WTC11 (cell line): ENCODE measurements around the gene MEGF8. TPM values are rescaled to one million over a fixed set of nuclear protein-coding genes. Genes with fewer than 3 reads are reported as not detected.
A peak's percentile ranks its signal among the peaks of the same experiment; 100 is the strongest.

Experiments
- ATAC-seq: fragments of 200-7000 bp; cut with Tn5 transposase; 2 replicates; pipeline ENCODE4 v1.10.0; 2021; ENCODE audit warnings: mild to moderate bottlenecking, moderate library complexity
- CTCF ChIA-PET: fragments of 300-600 bp; sonication (Branson Sonifier 250); formaldehyde crosslinking; loops from one replicate; lab custom pipeline; 2021; ENCODE audit warnings: antibody characterized with exemption; lab: Charles Lee
- POLR2A ChIA-PET: fragments of 350-600 bp; sonication (Branson Sonifier 250); formaldehyde crosslinking; loops from one replicate; lab custom pipeline; 2021; ENCODE audit warnings: antibody characterized with exemption; lab: Charles Lee
- DNase-seq: peaks from one replicate; pipeline ENCODE4 v3.0.0; 2021; ENCODE audit warnings: low spot score
- H3K27ac Mint-ChIP-seq: 2 replicates; pipeline ENCODE4 v1.8.0; 2021; ENCODE audit warnings: mixed read lengths
- H3K27me3 Mint-ChIP-seq: 2 replicates; pipeline ENCODE4 v1.8.0; 2021; ENCODE audit warnings: low read depth, mild to moderate bottlenecking, moderate library complexity, mixed read lengths
- H3K36me3 Mint-ChIP-seq: 2 replicates; pipeline ENCODE4 v1.8.0; 2021; ENCODE audit warnings: mixed read lengths
- H3K4me1 Mint-ChIP-seq: 2 replicates; pipeline ENCODE4 v1.8.0; 2022; ENCODE audit warnings: mixed read lengths
- H3K4me3 Mint-ChIP-seq: 2 replicates; pipeline ENCODE4 v1.8.0; 2021; ENCODE audit warnings: mild to moderate bottlenecking, moderate library complexity, mixed read lengths
- H3K9me3 Mint-ChIP-seq: 2 replicates; pipeline ENCODE4 v1.8.0; 2021; ENCODE audit warnings: mixed read lengths
- CREB1 ChIP-seq: sonication (generic); formaldehyde crosslinking; IDR thresholded peaks from 2 replicates; pipeline ENCODE4 v1.8.0; 2023; ENCODE audit warnings: mild to moderate bottlenecking, missing genetic modification reagents
- E2F4 ChIP-seq: sonication (generic); formaldehyde crosslinking; IDR thresholded peaks from 2 replicates; pipeline ENCODE4 v1.8.1; 2022; ENCODE audit warnings: low read depth, mild to moderate bottlenecking, moderate library complexity, missing genetic modification reagents, borderline replicate concordance
- ERG ChIP-seq: fragments of 250-450 bp; sonication (Bioruptor Pico); IDR thresholded peaks from 2 replicates; pipeline ENCODE4 v1.8.0; 2021; ENCODE audit warnings: mild to moderate bottlenecking
- JUN ChIP-seq: sonication (generic); formaldehyde crosslinking; IDR thresholded peaks from 2 replicates; pipeline ENCODE4 v1.8.0; 2023; ENCODE audit warnings: mild to moderate bottlenecking, missing genetic modification reagents
- KAT7 ChIP-seq: sonication (generic); formaldehyde crosslinking; IDR thresholded peaks from 2 replicates; pipeline ENCODE4 v1.8.1; 2023; ENCODE audit warnings: missing genetic modification reagents, mild to moderate bottlenecking, borderline replicate concordance
- NFE2L1 ChIP-seq: sonication (generic); formaldehyde crosslinking; IDR thresholded peaks from 2 replicates; pipeline ENCODE4 v1.8.1; 2023; ENCODE audit warnings: missing genetic modification reagents
- ZNF263 ChIP-seq: sonication (generic); formaldehyde crosslinking; IDR thresholded peaks from 2 replicates; pipeline ENCODE4 v1.8.1; 2022; ENCODE audit warnings: low read depth, mild to moderate bottlenecking, moderate library complexity, missing genetic modification reagents
- ZNF281 ChIP-seq: sonication (generic); formaldehyde crosslinking; IDR thresholded peaks from 2 replicates; pipeline ENCODE4 v1.8.0; 2023; ENCODE audit warnings: mild to moderate bottlenecking, missing genetic modification reagents
- ZNF317 ChIP-seq: sonication (generic); formaldehyde crosslinking; IDR thresholded peaks from 2 replicates; pipeline ENCODE4 v1.8.1; 2023; ENCODE audit warnings: low read depth, mild to moderate bottlenecking, moderate library complexity, missing genetic modification reagents, borderline replicate concordance
- total RNA-seq: library from RNA; stranded (reverse); gene quantifications from 3 replicates; pipeline ENCODE4 v1.2.3, GENCODE V29; 2021
- TF ChIP-seq, protein P1 (sequence below): sonication (generic); formaldehyde crosslinking; conservative IDR thresholded peaks from 2 replicates; pipeline ENCODE4 v1.8.1; 2023; ENCODE audit warnings: mild to moderate bottlenecking, low read depth, missing genetic modification reagents, moderate library complexity
- TF ChIP-seq, protein P2 (sequence below): sonication (generic); formaldehyde crosslinking; IDR thresholded peaks from 2 replicates; pipeline ENCODE4 v1.8.1; 2022; ENCODE audit warnings: mild to moderate bottlenecking, missing genetic modification reagents, moderate library complexity, borderline replicate concordance

The MEGF8 gene
- total RNA-seq, 1 experiment from 2014 or later = 42.1 TPM

DNA sequence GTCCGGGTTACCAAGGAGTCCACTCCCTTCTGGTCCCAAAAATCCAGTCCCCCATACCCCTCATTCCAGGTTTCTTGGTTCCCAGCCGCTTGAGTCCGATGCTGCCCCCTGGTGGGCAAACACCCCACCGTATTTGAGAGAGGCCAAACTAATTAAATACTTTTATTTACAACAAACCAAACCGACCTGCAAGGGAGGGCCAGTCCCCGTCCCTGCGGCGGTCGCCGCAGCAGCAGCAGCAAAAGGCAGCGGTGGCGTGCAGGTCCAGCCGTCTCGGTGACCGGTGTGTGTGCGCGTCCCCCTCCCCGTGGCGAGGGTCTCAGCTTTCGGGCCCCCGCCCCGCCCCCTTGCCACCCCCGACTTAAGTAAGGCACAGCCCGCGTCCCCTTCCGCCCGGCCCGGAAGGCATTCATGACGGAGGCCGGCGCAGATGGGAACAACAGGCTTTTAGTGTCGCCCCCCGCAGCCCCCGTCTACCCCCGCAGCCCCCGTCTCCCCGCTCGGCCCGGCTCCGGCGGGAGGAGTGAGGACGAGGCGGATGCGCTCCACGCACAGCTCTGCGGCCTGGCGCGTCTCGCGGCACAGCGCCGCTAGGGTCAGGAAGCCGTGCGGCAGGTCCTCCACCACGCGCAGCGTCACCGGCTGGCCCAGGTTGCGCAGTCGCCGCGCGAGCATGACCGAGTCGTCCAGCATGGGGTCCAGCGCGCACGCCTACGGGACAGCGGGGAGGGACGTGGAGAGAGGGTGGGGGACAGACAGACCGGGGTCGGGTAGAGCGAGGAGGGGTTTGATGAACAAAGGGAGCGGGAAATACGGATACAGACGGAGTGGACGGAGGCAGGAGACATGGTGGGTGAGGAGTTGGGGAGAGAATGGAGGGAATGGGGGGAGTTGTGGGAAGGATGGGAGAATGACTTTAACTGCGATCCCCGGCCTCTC lies 76.2 kb downstream of the MEGF8 start (continued):
- TF ChIP-seq E2F4 (no peak), KAT7 (CRISPR knock-in tag) (no peak), ZNF281 (CRISPR knock-in tag) (no peak)
- TF ChIP-seq, protein P1, sequence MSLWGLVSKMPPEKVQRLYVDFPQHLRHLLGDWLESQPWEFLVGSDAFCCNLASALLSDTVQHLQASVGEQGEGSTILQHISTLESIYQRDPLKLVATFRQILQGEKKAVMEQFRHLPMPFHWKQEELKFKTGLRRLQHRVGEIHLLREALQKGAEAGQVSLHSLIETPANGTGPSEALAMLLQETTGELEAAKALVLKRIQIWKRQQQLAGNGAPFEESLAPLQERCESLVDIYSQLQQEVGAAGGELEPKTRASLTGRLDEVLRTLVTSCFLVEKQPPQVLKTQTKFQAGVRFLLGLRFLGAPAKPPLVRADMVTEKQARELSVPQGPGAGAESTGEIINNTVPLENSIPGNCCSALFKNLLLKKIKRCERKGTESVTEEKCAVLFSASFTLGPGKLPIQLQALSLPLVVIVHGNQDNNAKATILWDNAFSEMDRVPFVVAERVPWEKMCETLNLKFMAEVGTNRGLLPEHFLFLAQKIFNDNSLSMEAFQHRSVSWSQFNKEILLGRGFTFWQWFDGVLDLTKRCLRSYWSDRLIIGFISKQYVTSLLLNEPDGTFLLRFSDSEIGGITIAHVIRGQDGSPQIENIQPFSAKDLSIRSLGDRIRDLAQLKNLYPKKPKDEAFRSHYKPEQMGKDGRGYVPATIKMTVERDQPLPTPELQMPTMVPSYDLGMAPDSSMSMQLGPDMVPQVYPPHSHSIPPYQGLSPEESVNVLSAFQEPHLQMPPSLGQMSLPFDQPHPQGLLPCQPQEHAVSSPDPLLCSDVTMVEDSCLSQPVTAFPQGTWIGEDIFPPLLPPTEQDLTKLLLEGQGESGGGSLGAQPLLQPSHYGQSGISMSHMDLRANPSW (CRISPR knock-in tag) = no peak
- TF ChIP-seq, protein P2, sequence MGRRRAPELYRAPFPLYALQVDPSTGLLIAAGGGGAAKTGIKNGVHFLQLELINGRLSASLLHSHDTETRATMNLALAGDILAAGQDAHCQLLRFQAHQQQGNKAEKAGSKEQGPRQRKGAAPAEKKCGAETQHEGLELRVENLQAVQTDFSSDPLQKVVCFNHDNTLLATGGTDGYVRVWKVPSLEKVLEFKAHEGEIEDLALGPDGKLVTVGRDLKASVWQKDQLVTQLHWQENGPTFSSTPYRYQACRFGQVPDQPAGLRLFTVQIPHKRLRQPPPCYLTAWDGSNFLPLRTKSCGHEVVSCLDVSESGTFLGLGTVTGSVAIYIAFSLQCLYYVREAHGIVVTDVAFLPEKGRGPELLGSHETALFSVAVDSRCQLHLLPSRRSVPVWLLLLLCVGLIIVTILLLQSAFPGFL = no peak

DNA sequence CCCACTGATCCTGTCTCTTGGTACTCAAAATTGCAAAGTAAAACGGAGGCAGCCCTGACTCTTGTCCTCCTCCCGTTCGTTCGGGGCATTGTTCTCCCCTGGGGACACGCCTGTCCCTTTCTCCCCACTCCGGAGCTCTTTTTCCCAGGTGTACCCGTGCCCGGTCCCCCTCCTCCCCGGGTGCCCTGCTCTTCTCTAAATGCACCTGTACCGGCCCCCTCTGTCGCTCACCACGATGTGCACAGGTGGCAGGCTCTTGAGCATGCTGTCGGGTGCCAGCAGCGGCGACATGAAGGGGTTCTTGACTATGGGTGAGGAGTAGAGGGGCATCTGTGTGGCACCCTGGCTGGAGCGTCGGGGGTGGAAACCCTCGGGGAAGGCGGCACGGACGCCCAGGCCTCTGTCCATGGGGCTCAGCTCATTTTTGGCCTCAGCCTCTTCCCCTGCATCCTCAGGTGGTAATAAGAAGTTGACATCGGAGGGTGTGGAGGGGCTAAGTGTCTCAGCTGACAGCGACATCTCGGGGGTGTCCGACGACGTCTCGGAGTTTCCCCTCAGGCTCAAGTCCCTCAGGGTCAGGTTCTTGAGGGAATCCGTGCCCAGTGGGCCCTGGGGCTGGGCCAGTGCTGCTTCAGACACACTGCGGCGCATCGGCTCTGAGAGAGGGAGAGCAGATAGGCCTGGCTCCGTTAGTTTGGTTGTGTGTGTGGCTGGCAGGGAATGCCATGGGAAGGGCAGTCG lies 77.1 kb downstream of the MEGF8 start:
- TF ChIP-seq ZNF317 (CRISPR knock-in tag) (no peak), NFE2L1 (no peak), JUN (CRISPR knock-in tag) (no peak), ERG (no peak), ZNF263 (CRISPR knock-in tag) (no peak), CREB1 (CRISPR knock-in tag) (no peak)
- Mint-ChIP-seq H3K4me1 (peaks cover 21% of the 10 kb centered on the region), H3K27me3 (peaks cover 53% of the 10 kb centered on the region), H3K27ac (no peak overlapping the region), H3K9me3 (no peaks in the 10 kb centered on the region), H3K4me3 (peak overlapping the region; percentile 77), H3K36me3 (0 out of 2 replicates have a peak, but pooled peaks cover 2% of the 10 kb centered on the region)
- ATAC-seq (no peak), DNase-seq (no peak)
- ChIA-PET CTCF (interaction anchor here (0.7 to 4.2 kb wide), 13 partner anchors 9 to 307 kb away, joined by 3 to 28 read pairs (median 9); no protein-coding TSS in a partner anchor), POLR2A (interaction anchor here (0.7 to 2.7 kb wide), 2 partner anchors 21 to 36 kb away, joined by 3 to 13 read pairs; no protein-coding TSS in a partner anchor)
